MM.1S (cell line): Measurements from ENCODE around the gene TMEM134.

Experiments
- DNase-seq: peaks from one replicate; pipeline ENCODE4 v3.0.0-alpha.2; 2015
- H2AFZ ChIP-seq: fragments of 300-600 bp; sonication (generic); 2 replicates; pipeline ENCODE4 v1.6.0; 2016; ENCODE audit warnings: antibody characterized with exemption, low read length
- H3F3A ChIP-seq: fragments of 300-600 bp; sonication (generic); 2 replicates; pipeline ENCODE4 v1.6.1; 2016; ENCODE audit warnings: mild to moderate bottlenecking, antibody characterized with exemption, low read length, moderate library complexity, mixed read lengths; ENCODE audit not compliant: insufficient read depth
- H3K27ac ChIP-seq: fragments of 300-600 bp; sonication (generic); 2 replicates; pipeline ENCODE4 v1.5.1; 2016; ENCODE audit warnings: mild to moderate bottlenecking, low read length
- H3K27me3 ChIP-seq: fragments of 300-600 bp; sonication (generic); replicated peaks from 2 replicates; pipeline ENCODE4 v1.6.0; 2016; ENCODE audit warnings: low read length; ENCODE audit not compliant: insufficient read depth
- H3K36me3 ChIP-seq: fragments of 300-600 bp; sonication (generic); replicated peaks from 2 replicates; pipeline ENCODE4 v1.6.1; 2016; ENCODE audit warnings: mild to moderate bottlenecking, low read length, mixed read lengths; ENCODE audit not compliant: insufficient read depth
- H3K4me1 ChIP-seq: fragments of 300-600 bp; sonication (generic); 2 replicates; pipeline ENCODE4 v1.6.1; 2016; ENCODE audit warnings: low read length, mixed read lengths
- H3K4me2 ChIP-seq: fragments of 300-600 bp; sonication (generic); 2 replicates; pipeline ENCODE4 v1.6.0; 2016; ENCODE audit warnings: low read depth, low read length
- H3K4me3 ChIP-seq: fragments of 300-600 bp; sonication (generic); 2 replicates; pipeline ENCODE4 v1.5.1; 2016; ENCODE audit warnings: low read length, mixed read lengths
- H3K79me2 ChIP-seq: fragments of 300-600 bp; sonication (generic); 2 replicates; pipeline ENCODE4 v1.6.1; 2016; ENCODE audit warnings: mixed run types, low read length, mixed read lengths
- H3K9ac ChIP-seq: fragments of 300-600 bp; sonication (generic); 2 replicates; pipeline ENCODE4 v1.6.1; 2016; ENCODE audit warnings: low read length, mixed read lengths
- H3K9me2 ChIP-seq: fragments of 300-600 bp; sonication (generic); replicated peaks from 2 replicates; pipeline ENCODE4 v1.6.1; 2016; ENCODE audit warnings: mild to moderate bottlenecking, low read length, mixed read lengths; ENCODE audit not compliant: insufficient read depth
- H3K9me3 ChIP-seq: fragments of 300-600 bp; sonication (generic); replicated peaks from 2 replicates; pipeline ENCODE4 v1.6.1; 2016; ENCODE audit warnings: mild to moderate bottlenecking, low read length, mixed read lengths; ENCODE audit not compliant: insufficient read depth
- H4K20me1 ChIP-seq: fragments of 300-600 bp; sonication (generic); 2 replicates; pipeline ENCODE4 v1.6.1; 2016; ENCODE audit warnings: mild to moderate bottlenecking, low read length, moderate library complexity, mixed read lengths; ENCODE audit not compliant: insufficient read depth
- EZH2 ChIP-seq: fragments of 300-600 bp; sonication (generic); optimal IDR thresholded peaks from 2 replicates; pipeline ENCODE3; 2017; ENCODE audit warnings: low read depth, mild to moderate bottlenecking, antibody characterized with exemption, low read length, mixed read lengths
- EZH2phosphoT487 ChIP-seq: fragments of 300-600 bp; sonication (generic); IDR thresholded peaks from 2 replicates; pipeline ENCODE4 v1.6.1; 2018; ENCODE audit warnings: antibody characterized with exemption, low read length
- TF ChIP-seq, protein P1 (sequence below): fragments of 300-600 bp; sonication (generic); IDR thresholded peaks from 2 replicates; pipeline ENCODE4 v1.5.1; 2016; ENCODE audit warnings: antibody characterized with exemption, low read length, mixed read lengths

Gene TMEM134

DNA sequence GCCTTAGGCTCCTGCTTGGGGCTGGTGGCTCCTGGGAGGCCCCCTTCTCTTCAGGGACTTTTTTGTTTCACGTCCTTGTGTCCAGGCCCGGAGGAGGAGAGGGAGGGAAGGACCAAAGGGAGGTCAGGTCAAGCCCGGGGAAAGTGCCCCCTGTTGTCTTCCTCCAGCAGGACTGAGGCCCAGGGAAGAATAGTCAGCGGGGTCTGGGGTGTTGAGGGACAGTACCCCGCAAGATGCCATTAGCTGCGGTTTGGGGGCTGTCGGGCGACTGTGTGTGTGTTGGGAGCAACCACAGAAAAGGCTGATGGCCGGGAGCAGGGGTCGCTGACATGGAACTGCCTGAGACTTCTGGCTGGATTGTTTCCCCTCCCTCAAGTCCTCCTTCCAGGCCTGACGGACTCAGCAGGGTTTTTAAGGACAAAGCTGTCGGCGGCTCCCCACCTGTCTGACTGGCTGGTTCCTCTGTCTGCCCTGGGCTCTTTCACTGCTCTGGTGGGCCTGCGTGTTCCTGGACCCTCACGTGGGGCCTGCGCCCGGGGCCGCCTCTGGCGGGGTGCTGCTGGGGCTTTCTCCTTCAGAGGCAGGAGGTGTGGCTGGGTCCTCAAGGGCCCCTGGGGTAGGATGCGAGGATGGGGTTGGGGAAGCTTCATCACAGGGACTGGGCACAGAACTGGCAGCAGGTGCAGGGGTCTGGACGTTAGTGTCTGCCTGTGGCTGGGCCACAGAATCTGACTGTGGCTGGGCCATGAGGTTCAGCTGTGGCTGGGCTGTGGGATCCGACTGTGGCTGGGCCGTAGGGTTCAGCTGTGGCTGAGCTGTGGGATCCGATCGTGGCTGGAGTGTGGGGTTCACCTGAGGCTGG is 18.0 kb downstream of the TMEM134 start:
- Histone ChIP-seq H3K27ac (no peak overlapping the region), H3K4me1 (peaks cover 7% of the 10 kb centered on the region), H4K20me1 (no peaks in the 10 kb centered on the region), H3K9me3 (no peaks in the 10 kb centered on the region), H3K36me3 (no peaks in the 10 kb centered on the region), H3K4me2 (no peak overlapping the region), H2AFZ (no peak overlapping the region), H3F3A (peaks cover 6% of the 10 kb centered on the region), H3K27me3 (no peaks in the 10 kb centered on the region), H3K79me2 (no peaks in the 10 kb centered on the region), H3K9ac (no peak overlapping the region), H3K4me3 (no peak overlapping the region), H3K9me2 (no peaks in the 10 kb centered on the region)
- TF ChIP-seq EZH2phosphoT487 (no peak), EZH2 (no peak)
- TF ChIP-seq, protein P1, sequence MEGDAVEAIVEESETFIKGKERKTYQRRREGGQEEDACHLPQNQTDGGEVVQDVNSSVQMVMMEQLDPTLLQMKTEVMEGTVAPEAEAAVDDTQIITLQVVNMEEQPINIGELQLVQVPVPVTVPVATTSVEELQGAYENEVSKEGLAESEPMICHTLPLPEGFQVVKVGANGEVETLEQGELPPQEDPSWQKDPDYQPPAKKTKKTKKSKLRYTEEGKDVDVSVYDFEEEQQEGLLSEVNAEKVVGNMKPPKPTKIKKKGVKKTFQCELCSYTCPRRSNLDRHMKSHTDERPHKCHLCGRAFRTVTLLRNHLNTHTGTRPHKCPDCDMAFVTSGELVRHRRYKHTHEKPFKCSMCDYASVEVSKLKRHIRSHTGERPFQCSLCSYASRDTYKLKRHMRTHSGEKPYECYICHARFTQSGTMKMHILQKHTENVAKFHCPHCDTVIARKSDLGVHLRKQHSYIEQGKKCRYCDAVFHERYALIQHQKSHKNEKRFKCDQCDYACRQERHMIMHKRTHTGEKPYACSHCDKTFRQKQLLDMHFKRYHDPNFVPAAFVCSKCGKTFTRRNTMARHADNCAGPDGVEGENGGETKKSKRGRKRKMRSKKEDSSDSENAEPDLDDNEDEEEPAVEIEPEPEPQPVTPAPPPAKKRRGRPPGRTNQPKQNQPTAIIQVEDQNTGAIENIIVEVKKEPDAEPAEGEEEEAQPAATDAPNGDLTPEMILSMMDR: no peak
- DNase-seq: no peak

DNA sequence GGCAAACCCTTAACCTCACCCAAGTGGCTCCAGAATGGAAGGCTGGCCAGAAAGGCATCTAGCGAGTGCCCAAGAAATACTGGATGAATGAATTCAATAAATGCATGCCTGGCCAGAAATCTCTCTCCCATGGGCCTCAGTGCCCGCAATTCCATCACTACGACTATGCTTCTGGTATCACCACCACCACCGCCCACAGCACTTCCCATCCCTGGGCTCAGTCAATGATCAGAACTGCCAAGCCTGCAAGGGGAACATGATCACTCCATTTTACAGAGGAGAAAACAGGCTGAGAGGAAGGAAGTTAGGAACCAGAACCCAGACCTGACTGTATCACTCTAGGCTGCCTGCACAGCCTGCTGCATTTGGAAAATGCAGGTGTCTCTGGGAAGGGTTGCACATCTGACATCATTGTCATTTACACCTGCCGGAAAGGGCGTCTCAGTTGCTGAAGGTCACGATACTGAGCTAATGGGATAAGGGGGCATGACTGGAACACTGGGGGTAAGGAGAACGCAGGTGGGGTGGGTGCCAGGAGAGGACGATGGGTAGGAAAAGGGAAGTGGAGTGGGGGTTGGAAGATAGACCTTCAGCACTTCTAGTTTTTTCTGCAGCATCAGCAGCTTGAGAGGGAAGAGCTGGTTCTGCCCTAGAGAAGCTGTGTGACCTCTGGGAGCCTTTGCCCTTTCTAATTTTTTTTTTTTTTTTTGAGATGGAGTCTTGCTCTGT is 19.8 kb downstream of the TMEM134 start:
- Histone ChIP-seq H3K4me1 (peaks cover 10% of the 10 kb centered on the region), H3K27ac (peak overlapping the region; percentile 39; the same call in 1 of the 2 replicates), H4K20me1 (no peaks in the 10 kb centered on the region), H3K4me3 (peak overlapping the region; percentile 1; the same call in 1 of the 2 replicates), H3K27me3 (no peaks in the 10 kb centered on the region), H3K4me2 (peak overlapping the region; percentile 63; the same call in 1 of the 2 replicates), H3K9ac (no peak overlapping the region; the same call in 1 of the 2 replicates), H3K9me2 (no peaks in the 10 kb centered on the region), H2AFZ (peak overlapping the region; percentile 55), H3K79me2 (no peaks in the 10 kb centered on the region), H3K36me3 (no peaks in the 10 kb centered on the region), H3K9me3 (no peaks in the 10 kb centered on the region), H3F3A (peaks cover 6% of the 10 kb centered on the region)
- no peak for TF ChIP-seq EZH2phosphoT487
- TF ChIP-seq, protein P1: no peak
- TF ChIP-seq EZH2: no peak
- DNase-seq: peak; percentile 25

DNA sequence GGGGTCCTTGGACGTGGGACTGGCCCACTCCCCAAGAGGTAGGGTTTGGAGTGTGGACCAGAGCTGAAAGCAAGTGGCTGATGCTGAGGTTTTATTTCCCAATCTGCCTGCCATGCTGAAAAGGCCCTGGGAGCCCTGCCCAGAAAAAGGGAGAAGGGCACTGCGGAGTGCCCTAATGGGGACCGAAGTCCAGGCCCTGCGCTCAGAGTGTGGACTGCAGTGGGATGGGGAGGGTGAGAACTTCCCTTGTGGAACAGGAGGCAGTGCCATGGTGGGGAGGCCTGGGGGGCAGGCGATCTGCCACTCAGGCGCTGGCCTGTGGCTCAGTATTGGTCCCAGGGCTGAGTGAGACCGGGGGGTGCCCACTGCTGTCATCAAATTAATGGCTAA is 20.8 kb downstream of the TMEM134 start:
- Histone ChIP-seq H2AFZ (no peak overlapping the region), H3K9ac (no peak overlapping the region), H3F3A (peaks cover 6% of the 10 kb centered on the region), H3K4me3 (no peak overlapping the region), H4K20me1 (no peaks in the 10 kb centered on the region), H3K4me2 (no peak overlapping the region), H3K27me3 (no peaks in the 10 kb centered on the region), H3K36me3 (no peaks in the 10 kb centered on the region), H3K79me2 (no peaks in the 10 kb centered on the region), H3K4me1 (peaks cover 12% of the 10 kb centered on the region), H3K9me2 (no peaks in the 10 kb centered on the region), H3K27ac (no peak overlapping the region), H3K9me3 (no peaks in the 10 kb centered on the region)
- TF ChIP-seq, protein P1: no peak
- no peak for TF ChIP-seq EZH2
- TF ChIP-seq EZH2phosphoT487: no peak
- DNase-seq: no peak
